ENCODE data around the gene SEC23B. TPM values are rescaled to one million over a fixed set of nuclear protein-coding genes. Genes with fewer than 3 reads are reported as not detected.

Gene SEC23B
- total and polyA plus RNA-seq, 2 of the 13 experiments (the other 11 are each of a cell fraction or from before 2014, with no cell fraction given), result 114 to 120 TPM

DNA sequence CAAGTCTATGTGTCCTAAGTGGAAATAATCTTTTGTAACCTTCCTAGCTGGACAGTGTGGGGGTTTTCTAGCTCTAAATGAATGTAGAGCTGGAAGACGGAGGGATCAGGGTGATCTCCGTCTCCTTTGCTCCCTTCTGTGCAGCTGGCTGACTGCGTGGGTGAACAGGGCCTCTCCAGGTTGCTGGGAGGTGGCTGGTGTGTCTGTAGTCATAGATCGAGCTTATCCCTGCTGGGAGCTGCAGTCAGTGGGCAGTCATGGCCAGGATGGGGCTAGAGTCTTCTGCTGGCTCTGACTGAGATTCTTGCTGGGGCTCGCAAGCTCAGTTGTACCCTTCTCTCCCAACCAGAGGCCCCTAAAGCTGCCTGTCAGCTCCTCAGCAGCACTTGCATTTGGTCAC lies 6.4 kb downstream of the SEC23B start:
- H3K9ac ChIP-seq (ENCODE audit: insufficient read depth, low read depth, low read length), result no peak overlapping the region
- WGBS (ENCODE audit: low lambda C conversion rate), result 91% methylated on average over 5 of the region's 5 CpGs
- peaks cover 17% of the 10 kb centered on the region for H3K79me2 ChIP-seq (ENCODE audit: insufficient read depth, low read length)
- H3K4me1 ChIP-seq (ENCODE audit: insufficient read depth, low read length), result peaks cover 23% of the 10 kb centered on the region
- in situ Hi-C loops (cut with HindIII; ENCODE audit: extremely low pct_ligation_motif_present, low pct_unique_long_range_greater_than_20kb), result no loop called here
- DNase-seq (ENCODE audit: low spot score) (no peak), FAIRE-seq (no peak), ATAC-seq (peak; percentile 33)
- intact Hi-C loops (cut with micrococcal nuclease; ENCODE audit: unreplicated experiment), result no loop called here
- H3K4me2 ChIP-seq (ENCODE audit: low read depth, low read length), result no peak overlapping the region
- H4K20me1 ChIP-seq (ENCODE audit: insufficient read depth, low read length), result no peaks in the 10 kb centered on the region
- TF ChIP-seq, protein P1, sequence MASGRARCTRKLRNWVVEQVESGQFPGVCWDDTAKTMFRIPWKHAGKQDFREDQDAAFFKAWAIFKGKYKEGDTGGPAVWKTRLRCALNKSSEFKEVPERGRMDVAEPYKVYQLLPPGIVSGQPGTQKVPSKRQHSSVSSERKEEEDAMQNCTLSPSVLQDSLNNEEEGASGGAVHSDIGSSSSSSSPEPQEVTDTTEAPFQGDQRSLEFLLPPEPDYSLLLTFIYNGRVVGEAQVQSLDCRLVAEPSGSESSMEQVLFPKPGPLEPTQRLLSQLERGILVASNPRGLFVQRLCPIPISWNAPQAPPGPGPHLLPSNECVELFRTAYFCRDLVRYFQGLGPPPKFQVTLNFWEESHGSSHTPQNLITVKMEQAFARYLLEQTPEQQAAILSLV (CRISPR knock-in tag; IDR thresholded peaks at IDR 0.05; ENCODE audit: borderline replicate concordance), result no peak
- TF ChIP-seq ZNF264 (CRISPR knock-in tag; IDR thresholded peaks at IDR 0.05) (no peak), GABPB1 (CRISPR knock-in tag; IDR thresholded peaks at IDR 0.05) (no peak), EP300 (IDR thresholded peaks at IDR 0.05; ENCODE audit: low read depth in 2 of 2, low read length in 2 of 2) (no peak), EP300 (CRISPR knock-in tag; IDR thresholded peaks at IDR 0.05; ENCODE audit: borderline replicate concordance) (no peak)
- TF ChIP-seq, protein P2, sequence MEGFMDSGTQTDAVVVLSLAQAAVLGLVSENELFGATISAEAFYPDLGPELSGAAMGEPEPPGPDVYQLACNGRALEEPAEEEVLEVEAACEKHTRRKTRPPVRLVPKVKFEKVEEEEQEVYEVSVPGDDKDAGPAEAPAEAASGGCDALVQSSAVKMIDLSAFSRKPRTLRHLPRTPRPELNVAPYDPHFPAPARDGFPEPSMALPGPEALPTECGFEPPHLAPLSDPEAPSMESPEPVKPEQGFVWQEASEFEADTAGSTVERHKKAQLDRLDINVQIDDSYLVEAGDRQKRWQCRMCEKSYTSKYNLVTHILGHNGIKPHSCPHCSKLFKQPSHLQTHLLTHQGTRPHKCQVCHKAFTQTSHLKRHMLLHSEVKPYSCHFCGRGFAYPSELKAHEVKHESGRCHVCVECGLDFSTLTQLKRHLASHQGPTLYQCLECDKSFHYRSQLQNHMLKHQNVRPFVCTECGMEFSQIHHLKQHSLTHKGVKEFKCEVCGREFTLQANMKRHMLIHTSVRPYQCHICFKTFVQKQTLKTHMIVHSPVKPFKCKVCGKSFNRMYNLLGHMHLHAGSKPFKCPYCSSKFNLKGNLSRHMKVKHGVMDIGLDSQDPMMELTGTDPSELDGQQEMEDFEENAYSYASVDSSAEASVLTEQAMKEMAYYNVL (CRISPR knock-in tag; IDR thresholded peaks at IDR 0.05; ENCODE audit: borderline replicate concordance), result no peak
- TF ChIP-seq, protein P3, sequence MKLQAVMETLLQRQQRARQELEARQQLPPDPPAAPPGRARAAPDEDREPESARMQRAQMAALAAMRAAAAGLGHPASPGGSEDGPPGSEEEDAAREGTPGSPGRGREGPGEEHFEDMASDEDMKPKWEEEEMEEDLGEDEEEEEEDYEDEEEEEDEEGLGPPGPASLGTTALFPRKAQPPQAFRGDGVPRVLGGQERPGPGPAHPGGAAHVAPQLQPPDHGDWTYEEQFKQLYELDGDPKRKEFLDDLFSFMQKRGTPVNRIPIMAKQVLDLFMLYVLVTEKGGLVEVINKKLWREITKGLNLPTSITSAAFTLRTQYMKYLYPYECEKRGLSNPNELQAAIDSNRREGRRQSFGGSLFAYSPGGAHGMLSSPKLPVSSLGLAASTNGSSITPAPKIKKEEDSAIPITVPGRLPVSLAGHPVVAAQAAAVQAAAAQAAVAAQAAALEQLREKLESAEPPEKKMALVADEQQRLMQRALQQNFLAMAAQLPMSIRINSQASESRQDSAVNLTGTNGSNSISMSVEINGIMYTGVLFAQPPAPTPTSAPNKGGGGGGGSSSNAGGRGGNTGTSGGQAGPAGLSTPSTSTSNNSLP (IDR thresholded peaks at IDR 0.05; ENCODE audit: low read depth, low read length), result no peak
- H3K9me3 ChIP-seq (ENCODE audit: low read length), result no peaks in the 10 kb centered on the region
- no peak overlapping the region for H2AFZ ChIP-seq (ENCODE audit: low read length)
- ChIA-PET POLR2A (no interaction called here), CTCF (ENCODE audit: low intra/inter-chr PET ratio, low total read pairs) (no interaction called here)
- no peak overlapping the region for H3K27ac ChIP-seq (ENCODE audit: extremely low read length, insufficient read depth, low read length)
- H3K4me3 ChIP-seq (replicated peaks in 1 of 3; ENCODE audit: insufficient read depth in 1 of 3, low read depth in 2 of 3, low read length in 3 of 3), result no peak overlapping the region
- no TSS peak for BruUV-seq (replicated peaks)
- H3K36me3 ChIP-seq (replicated peaks in 1 of 2; ENCODE audit: control insufficient read depth in 1 of 2, insufficient read depth in 2 of 2, low read length in 2 of 2), result peaks cover 13 to 58% of the 10 kb centered on the region in 2 experiments
- H3K27me3 ChIP-seq (ENCODE audit: control insufficient read depth in 1 of 2, insufficient read depth in 2 of 2, low read length in 2 of 2), result no peaks in the 10 kb centered on the region
